ENCODE results near the gene DCAF8L2.
"Not testable (repeated sequence)": the region's sequence is repeated elsewhere in the genome, so short reads cannot be mapped to it uniquely, and the experiment has no call there.

DCAF8L2 gene

DNA sequence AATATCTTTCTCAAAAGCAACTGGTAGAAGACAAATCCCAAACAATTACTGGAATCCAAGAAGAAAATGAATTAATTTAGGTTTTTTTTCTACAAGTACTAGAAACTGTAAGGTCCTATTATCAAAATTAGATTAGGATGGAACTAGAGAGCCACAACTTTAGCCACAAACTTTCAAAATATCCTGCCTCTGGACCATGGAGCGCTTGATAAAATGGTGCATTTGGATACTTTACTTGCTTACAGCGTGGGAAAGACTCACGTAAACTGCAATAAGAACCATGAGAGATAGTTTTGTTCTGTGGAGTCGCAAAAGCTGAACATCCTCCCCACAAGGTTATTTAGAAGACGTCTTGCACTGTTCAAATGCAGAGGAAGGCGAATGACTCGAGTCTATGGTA lies at the start of gene DCAF8L2:
Gene DCAF8L2 (plus strand): TSS at position 301 of the 400 bp plus-strand sequence. CDS start 156,552 bp downstream, outside the sequence.
- DNase-seq, result no peak

DNA sequence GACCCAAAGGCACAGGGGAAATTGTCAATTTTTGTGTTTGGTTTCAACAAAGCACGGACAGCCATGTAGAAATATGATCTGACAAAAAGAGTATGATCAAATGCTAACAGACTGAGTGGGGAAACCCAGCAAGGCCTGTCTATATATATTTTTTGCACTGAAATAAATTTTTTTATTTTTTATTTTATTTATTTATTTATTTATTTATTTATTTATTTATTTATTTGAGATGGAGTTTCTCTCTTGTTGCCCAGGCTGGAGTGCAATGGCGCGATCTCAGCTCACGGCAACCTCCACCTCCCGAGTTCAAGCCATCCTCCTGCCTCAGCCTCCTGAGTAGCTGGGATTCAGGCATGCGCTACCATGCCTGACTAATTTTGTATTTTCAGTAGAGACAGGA lies 49.0 kb upstream of the DCAF8L2 start:
- not testable (repeated sequence) for DNase-seq

DNA sequence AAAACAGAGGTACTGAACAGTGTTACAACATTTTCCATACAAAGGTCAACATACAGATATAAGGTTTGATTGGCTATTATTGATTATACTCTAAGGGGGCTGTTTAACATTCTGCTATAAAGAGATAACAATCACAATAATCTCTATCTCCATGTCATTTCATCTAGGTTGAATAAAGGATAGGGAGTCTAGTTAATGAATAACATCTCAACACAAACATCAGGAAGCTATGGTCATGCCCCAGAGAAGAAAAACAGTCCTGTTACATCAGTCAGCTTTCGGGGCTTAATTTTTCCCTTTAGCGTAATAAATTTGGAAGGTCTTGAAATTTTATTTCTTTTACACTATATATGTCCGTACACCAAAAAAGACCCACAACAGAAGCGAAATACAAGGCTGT lies 41.5 kb upstream of the DCAF8L2 start:
- no peak for DNase-seq

DNA sequence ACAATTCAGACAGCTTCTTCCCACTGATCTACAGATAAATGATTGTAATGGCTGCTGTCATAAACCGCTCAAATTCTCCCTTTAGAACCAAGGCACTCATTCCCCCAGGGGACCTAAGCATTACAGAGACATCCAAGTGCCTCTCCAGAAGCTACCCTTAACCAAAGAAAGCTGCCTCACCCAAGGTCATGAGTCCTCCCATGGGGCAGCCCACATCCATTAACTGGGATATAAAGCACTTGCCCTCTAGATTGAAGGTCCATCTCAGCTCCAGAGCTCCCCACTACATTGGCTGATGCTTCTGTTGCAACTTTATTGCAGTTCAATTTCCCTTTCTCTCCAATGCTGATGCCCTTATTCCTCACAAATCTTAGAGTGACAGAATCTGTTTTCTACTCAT lies 40.5 kb upstream of the DCAF8L2 start:
- DNase-seq, result no peak

DNA sequence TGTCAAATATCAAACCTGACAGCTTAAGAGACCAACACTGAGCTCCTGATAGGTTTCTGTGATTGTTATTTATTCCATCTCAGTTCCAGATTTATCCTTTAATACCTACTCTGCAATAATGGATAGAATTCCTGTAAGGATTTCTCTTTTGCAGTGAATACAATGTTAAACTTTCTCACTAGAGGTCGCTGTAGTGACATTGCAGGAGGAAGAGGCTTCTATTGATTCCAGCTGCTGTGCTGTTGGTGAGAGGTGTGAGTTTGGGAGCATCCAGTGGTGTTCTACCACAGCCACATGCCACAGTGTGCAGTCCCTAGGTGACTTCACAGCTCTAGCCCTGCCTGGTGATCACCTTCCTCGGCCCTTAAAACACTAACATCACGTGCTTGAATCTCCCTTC lies 34.6 kb upstream of the DCAF8L2 start:
- peak; percentile 0 to 5 for DNase-seq

DNA sequence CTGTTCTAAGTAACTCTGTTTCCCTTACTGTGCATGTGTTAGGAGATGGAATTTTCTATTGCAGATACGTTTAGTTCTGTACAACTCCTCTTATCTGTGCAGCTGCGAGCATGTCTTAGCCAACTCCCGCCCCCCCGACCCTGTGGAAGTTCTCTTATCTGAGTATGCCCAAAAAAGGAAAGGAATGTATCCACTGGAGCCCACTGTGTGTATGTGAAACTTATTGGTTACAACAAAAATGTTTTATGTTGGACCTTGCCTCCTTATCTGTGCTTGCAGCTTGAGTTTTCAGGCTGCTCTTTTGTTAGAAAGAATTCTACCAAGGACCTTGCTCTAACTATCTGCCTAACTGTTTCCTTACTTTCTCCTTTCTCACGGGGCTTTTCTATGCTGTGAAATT lies 24.2 kb upstream of the DCAF8L2 start:
- no peak for DNase-seq

DNA sequence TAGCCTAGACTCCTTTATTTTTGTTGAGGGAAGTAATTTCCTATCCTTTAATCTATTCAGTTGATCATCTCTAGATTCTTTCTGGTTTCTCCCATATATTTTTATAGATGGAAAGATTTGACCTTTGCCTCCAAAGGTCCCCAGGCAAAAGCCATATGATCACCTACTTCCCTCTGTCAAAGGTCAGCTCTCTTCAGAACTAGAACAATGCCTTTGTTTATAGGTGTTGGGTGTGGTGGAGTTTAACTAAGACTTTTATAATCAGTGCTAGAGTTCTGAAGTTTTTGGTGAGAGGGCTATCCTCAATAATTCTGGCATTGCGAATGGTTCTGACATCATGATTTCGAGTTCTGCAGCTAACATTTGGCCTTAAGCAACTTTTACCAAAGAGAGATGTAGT lies 19.0 kb upstream of the DCAF8L2 start:
- no peak for DNase-seq

DNA sequence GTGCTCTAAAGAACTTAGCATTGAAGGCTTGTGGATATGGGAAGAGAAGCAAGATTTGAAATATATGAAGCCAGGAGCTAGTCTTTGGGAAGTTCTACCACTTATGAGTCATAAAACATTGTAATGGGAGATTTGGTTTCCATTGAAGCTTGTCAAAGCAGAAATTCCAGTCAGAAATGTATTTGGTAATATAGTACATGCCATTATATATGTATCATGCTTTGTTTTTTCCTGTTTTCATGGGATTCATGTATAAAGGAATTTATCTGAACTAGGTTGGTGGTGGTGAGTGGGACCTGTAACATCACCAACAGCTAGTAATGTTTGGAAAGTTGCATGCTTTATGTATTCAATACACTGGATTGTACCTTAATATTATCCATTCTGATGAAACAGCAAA lies 14.6 kb upstream of the DCAF8L2 start:
- DNase-seq, result no peak

DNA sequence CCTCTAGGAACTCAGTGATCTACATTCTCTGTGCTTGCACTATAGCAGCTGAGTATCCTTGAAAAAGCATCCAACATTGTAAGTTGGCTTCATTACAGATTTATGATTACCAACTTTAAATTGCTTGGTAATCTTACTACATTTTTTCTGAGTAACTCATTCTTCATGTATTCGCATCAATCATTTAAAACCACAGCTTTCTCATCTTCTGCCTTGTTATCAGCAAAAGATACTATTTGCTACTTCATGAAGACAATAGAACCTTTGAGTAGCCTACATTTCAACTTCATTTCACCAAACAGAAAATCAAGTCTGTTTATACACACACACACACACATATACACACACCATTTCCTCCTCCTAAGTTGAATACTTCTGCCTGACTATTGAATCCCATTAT lies 6.2 kb upstream of the DCAF8L2 start:
- DNase-seq, result no peak

DNA sequence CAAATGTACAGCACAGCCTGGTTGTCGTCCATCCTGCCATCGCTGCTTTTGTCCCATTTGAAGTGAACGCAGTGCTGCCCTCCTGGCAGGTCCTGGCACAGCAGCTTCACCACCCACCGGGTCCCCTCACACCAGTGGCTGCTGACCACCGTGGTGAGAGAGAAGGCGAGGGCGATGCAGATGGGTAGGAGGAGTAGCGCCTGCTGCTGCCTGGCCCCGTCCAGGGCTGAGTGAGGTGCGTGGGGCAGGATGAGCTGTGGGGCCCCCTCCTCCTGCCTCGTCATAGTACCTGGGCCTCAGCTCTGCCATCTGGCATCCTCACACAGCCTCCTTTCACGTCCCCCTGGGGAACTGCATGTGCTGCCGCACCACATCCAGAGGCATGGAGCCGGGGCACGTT lies 1.8 kb downstream of the DCAF8L2 start:
- no peak for DNase-seq

DNA sequence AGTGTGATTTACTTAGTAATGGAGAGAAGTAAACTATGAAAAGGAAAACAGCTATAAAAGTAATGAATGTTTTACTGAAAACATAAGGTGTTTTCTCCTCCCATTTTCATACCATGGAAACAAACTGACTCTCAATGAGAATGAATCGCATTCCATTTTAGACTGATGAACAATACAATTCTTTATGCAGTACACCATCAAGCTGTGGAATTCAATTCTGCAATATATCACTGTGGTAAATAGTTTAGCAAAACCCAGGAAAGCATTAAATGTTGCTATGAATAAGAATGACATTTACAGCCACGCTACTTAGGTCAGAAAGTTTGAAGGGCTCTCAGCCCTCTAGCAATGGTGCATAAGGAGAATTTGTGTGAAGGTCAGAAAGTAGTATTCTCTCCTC lies 7.4 kb downstream of the DCAF8L2 start:
- no peak for DNase-seq

DNA sequence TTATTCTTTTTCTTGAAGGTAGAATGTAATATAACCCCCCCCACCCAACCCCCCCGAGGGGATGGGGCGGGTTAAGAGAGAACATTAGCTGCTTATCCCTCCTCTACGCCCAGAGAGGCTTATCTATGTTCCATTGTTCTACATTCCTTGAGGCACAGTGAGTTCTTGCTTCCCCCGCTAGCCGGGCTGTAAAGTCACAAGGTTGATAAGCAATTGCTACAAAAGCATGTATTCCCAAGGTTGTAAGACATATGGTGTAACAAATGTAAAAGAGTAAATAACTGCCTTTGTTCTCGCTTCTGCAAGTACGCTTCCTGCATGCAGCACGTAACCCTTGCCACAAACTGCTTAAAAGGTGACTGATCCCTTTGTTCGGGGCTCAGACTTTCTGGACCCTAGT lies 8.2 kb downstream of the DCAF8L2 start:
- DNase-seq, result no peak

DNA sequence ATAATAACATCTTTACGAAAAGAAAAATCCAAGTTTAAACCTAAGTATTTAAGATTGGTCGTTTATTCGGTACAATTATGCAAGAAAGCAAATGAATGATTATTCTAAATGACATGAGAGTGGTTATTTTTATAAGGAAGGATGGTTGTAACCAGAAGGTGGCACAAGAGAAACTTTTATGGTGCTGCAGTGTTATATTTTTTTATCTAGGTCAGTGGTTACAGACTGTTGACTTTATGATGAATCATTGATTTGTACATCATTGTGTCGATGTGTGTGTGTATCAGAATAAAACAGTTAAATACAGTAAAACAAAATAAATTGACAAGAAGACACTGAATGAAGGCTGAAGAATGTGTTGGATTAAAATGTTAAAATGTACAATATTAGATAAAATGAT lies 9.8 kb downstream of the DCAF8L2 start:
- DNase-seq, result peak in 1 of 2 experiments; percentile 7

DNA sequence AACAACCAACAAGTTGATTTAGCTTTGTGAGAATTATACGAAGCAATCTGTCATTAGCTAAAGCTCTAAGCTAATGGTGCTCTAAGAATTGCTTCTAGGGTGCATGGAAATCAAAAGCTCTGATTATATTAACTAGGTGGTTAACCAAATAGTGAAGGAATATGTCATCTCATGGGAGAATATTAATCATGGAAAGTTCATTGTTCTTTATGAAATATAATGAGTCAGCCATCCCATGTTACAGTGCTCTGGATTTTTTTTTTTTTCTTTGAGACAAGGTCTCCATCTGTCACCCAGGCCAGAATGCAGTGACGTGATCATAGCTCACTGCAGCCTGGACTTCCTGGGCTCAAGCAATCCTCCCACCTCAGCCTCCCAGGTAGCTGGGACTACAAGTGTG lies 10.5 kb downstream of the DCAF8L2 start:
- DNase-seq, result no peak

DNA sequence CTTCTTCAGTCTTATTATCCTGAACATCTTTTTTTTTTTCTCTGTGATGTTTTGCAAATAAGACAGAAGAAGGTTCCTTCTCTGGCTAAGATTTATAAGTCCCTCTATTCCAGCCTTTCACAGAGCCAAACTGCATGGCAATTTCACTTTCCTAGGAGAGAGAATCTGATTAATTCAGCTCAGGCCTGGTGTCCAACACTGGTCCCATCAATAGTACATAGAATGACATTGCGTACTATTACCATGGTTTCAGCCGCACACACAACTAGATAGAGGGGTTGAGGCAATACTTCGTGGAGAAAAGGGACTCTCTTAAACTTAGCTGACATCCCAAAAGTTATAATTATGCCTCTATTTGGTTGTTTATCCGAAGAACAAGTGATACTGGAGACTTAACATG lies 18.5 kb downstream of the DCAF8L2 start:
- no peak for DNase-seq

DNA sequence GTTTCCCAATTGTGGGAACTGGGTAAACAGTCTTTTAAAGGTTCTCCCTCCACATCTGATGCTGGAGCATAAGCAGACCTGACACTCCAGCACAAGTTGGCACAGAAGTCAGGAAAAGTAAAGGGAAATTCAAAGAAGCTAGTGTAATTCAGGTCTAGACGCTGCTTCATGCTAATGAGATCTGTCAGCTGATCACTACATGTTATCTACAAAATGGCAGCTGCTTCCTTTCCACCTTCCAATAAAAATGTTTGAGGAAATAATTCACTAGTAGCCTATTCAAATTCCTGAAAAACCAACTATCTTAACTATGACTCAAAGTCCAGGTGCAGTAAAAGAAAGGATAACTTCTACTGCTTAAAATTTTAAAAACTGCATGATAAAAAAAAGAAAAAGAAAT lies 29.3 kb downstream of the DCAF8L2 start:
- no peak for DNase-seq

DNA sequence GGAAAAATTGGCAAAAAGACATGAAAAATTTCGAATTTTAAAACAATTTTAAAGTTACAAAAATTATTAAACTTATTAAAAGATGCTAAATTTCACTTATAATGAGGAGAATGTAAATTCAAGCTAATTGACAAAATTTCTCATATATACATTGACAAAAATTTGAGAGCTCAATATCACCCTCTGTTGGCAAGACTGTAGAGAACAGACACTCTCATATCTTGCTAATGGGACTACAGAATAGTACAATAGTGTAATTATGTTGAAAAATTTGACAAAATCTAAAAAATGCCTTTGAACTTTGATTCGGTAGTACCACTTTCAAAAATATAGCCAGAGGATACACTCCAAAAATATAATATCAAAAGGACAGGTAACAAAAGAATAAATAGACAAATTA lies 29.8 kb downstream of the DCAF8L2 start:
- peak; percentile 9 to 23 for DNase-seq

DNA sequence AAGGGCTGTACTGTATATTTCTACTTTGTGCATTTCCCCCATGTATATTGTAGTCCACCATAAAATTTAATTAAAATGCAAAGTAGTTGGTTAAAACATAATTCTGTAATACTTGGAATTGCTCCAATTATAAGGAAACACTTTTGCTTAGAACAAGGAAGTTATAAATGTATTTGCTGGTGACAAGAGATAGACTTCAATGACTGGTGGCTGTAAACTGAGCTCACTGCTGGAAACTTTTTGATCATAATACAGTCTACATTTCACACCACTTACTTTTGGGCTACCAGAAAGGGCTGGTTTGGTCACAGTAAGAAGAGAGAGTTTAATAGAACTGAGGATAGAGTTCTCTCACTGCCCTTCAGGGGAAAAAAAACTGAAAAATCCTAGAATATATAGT lies 32.7 kb downstream of the DCAF8L2 start:
- peak in 1 of 2 experiments; percentile 5 for DNase-seq

DNA sequence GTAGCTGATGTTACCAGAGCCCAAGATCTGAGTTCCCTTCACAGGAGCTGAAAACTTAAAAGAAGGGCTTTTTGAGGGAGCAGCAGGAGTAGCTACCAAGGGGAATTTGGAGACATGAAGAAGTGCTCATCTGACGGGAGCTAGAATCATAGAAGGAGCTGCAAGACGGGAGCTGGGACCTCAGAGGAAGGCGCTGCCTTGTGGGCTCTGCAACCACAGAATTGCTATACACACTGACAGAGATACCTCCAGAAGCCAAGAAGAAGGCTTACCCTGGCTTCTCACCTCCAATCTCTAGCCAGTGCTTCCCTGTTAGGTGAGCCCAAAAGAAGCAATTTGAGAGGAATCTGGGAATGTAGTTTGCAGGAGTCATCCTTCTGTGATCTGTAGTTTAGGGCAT lies 35.9 kb downstream of the DCAF8L2 start:
- no peak for DNase-seq

DNA sequence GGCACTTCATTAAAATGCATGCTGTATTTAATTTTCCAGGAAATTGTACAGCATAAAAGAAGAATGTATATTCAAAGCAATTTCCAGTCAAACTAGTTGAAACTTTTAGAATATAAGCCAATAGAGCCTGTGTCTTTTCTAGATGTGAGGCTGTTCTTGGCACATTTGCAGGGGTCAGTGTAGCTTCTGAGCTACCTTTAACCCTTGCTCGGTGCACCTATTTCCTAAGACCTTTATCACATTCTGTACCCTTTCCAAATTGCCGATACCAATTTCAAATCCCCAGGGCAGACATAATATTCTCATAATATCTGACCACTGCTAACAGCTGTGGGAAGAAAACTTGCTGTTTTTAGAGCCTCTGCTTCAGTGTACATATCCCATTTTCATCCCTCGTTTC lies 43.2 kb downstream of the DCAF8L2 start:
- DNase-seq, result no peak

DNA sequence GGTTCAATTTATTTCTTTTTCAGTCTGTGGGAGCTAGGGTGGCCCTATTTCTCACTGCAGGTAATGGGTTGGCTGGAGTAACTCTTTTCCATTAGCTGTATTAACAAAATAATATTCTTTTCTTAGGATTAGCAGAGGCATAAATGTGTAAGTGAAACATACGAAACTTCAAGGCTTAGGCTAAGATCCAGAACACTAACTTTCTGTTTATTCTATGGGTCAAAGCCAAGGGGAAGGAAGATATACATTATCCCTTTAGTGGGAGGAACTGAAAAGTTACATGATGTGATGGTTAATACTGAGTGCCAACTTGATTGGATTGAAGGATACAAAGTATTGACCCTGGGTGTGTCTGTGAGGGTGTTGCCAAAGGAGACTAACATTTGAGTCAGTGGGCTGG lies 66.4 kb downstream of the DCAF8L2 start:
- no peak for DNase-seq

DNA sequence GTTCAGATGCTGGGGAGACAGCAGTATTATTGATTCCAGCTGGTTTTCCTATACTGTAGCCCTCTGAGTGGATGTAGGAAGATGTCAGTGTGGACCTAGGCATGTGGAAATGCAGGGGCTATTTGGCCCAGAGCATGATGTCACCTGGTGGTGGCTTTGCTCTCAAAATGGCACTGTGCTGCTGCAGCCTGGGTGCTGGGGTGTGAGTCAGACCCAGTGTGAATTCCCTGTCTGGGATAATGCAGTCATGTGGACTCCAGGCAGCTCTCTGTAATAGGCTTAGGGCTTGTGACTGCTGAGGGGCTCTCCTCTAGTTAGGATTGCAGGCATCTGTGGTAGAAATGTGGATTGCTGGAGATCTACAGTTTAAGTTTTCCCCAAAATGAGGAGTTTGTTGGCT lies 70.7 kb downstream of the DCAF8L2 start:
- no peak for DNase-seq

DNA sequence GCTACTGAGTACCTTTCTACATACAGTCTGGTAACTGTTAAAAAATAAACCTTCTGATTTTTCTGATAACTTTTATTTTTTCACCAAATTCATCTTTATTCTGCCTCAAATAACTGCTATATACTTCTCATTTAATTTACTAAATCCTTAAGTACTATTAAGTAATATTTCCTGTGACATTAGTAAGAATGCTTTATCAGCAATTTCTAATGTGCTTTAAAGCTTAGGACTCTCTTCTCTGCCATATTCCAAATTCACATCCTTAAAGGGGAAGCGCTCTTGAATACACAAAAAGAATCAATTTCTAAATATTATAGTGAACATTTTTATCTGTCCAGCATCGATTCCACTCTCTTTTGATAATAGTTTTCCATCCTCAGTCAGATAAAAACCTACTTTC lies 81.1 kb downstream of the DCAF8L2 start:
- no peak for DNase-seq

DNA sequence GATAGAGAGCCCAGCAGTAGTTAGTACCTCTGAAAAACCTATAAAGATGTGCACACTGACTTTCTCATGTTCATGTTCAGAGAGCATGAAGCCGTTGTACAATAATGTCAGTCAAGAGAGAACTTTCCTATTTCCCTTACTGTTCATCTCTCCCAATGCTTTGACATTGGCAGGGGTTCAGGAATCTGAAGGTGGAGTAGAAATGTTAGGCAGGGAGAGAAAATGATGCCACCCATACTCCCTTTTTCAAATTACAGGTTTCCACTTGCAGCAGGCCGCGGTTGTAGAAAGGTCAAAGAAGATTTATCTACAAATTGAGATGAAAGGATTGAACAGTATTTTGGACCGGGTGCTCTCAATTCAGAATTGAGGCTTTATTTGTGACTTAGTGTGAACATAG lies 84.3 kb downstream of the DCAF8L2 start:
- no peak for DNase-seq

DNA sequence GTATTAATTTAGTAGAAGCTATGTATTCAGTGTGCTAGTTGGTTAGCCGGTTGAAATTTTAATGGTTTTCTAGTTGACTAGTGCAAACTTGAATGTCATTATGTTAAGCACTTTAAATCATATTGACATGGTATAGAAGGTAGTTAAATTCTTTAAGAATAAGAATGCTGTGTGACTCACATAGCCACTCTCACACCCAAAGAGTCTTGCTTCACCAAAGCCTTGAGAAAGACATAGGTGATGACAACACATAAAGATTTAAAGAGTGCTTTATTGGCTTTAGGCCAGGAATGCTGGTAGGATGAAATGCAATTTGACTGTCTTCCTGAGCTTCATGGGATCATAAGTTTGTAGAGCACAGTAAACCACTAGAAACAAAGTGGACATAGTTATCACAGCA lies 85.3 kb downstream of the DCAF8L2 start:
- peak in 1 of 2 experiments; percentile 5 for DNase-seq

DNA sequence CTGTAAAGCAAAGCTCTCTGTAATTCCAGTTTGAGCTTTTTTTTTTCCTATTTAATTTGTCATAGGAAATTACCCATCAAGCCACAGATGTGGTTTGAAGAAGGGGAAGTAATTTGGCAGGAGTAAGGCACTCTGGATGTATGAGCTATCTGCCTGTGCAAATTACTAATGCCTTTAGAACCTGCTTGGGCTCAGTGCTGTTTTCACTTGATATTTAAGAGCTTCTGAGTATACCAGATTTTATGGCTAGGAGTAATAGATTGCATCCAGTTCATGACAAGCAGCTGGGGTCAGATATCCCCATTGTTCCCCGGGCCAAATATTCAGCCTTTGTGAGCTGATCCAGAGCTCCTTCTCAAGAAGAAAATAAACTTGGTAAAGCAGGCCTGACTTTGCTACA lies 89.1 kb downstream of the DCAF8L2 start:
- DNase-seq, result peak; percentile 33 to 43
